M059J (cell line): ENCODE results near the gene FMN1. TPM values are rescaled to one million over a fixed set of nuclear protein-coding genes. Genes with fewer than 3 reads are reported as not detected.

Experiments used
- DNase-seq: peaks from one replicate; pipeline ENCODE4 v3.0.0-alpha.2; 2012; ENCODE audit warnings: low read depth
- total RNA-seq: library from RNA; depleted of rRNA; stranded (reverse); fragments of >200 nt; shearing (Covaris generic); gene quantifications from 2 replicates; pipeline ENCODE4 v1.2.3, GENCODE V29; 2014

The FMN1 gene
- total RNA-seq, 1 experiment from 2014 or later = 7.7 TPM

- DNase-seq = no peak
Measured at GRCh38 chr15:33119865-33120264, 74.6 kb downstream of the FMN1 start.

GRCh38 chr15:33119273-33119672 is 75.2 kb downstream of the FMN1 start:
- no peak for DNase-seq

- DNase-seq = no peak
Measured at GRCh38 chr15:33116198-33116597, 78.3 kb downstream of the FMN1 start.

GRCh38 chr15:33115191-33115861 is 79.2 kb downstream of the FMN1 start:
- no peak for DNase-seq

- no peak for DNase-seq
Measured at GRCh38 chr15:33114374-33114717, 80.2 kb downstream of the FMN1 start.

GRCh38 chr15:33113666-33114373 is 80.7 kb downstream of the FMN1 start:
- no peak for DNase-seq

GRCh38 chr15:33112541-33113105 is 81.9 kb downstream of the FMN1 start:
- DNase-seq = no peak

- DNase-seq = no peak
Measured at GRCh38 chr15:33111041-33111451, 83.5 kb downstream of the FMN1 start.

GRCh38 chr15:33109345-33109744 is 85.2 kb downstream of the FMN1 start:
- DNase-seq = no peak

GRCh38 chr15:33108518-33108917 is 86.0 kb downstream of the FMN1 start:
- no peak for DNase-seq

- DNase-seq = peak; percentile 79
Measured at GRCh38 chr15:33107950-33108349, 86.6 kb downstream of the FMN1 start.

- peak; percentile 93 for DNase-seq
Measured at GRCh38 chr15:33104212-33104611, 90.3 kb downstream of the FMN1 start.

- no peak for DNase-seq
Measured at GRCh38 chr15:33101036-33101435, 93.5 kb downstream of the FMN1 start.

GRCh38 chr15:33100314-33100713 is 94.2 kb downstream of the FMN1 start:
- DNase-seq = no peak

- DNase-seq = no peak
Measured at GRCh38 chr15:33099739-33100138, 94.8 kb downstream of the FMN1 start.

GRCh38 chr15:33099213-33099612 is 95.3 kb downstream of the FMN1 start:
- DNase-seq = no peak

GRCh38 chr15:33098094-33099058 is 96.1 kb downstream of the FMN1 start:
- peak; percentile 91 for DNase-seq

GRCh38 chr15:33096134-33096533 is 98.4 kb downstream of the FMN1 start:
- DNase-seq = no peak

- no peak for DNase-seq
Measured at GRCh38 chr15:33095641-33096040, 98.9 kb downstream of the FMN1 start.

- no peak for DNase-seq
Measured at GRCh38 chr15:33094336-33094735, 100.2 kb downstream of the FMN1 start.

- DNase-seq = no peak
Measured at GRCh38 chr15:33093222-33093621, 101.3 kb downstream of the FMN1 start.
